Measurements from ENCODE around the gene FCSK.

DNA sequence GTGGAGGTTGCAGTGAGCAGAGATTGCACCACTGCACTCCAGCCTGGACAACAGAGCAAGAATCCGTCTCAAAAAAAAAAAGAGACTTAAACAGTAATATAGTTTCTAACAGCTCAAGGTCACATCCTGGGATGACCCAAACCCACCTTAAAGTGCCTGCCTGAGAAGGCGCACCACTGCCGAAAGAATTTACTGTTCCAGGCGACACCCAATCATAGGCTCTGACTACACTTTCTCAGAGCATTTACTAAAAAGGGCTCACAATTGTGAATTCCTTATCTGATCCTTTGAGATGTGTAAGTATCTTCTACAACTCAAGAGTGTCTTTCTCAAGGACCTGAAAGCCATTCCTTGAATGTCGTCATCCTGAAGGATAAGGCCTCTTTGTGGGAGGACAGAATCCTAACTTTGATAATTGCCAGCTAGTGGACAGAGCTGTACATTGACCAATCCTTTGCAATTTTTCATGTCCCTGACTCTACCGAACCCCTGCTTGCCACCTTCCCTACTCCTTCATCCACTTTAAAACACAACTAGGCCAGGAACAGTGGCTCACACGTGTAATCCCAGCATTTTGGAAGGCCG is 12.9 kb upstream of the FCSK start:
- TF ChIP-seq, protein P1, sequence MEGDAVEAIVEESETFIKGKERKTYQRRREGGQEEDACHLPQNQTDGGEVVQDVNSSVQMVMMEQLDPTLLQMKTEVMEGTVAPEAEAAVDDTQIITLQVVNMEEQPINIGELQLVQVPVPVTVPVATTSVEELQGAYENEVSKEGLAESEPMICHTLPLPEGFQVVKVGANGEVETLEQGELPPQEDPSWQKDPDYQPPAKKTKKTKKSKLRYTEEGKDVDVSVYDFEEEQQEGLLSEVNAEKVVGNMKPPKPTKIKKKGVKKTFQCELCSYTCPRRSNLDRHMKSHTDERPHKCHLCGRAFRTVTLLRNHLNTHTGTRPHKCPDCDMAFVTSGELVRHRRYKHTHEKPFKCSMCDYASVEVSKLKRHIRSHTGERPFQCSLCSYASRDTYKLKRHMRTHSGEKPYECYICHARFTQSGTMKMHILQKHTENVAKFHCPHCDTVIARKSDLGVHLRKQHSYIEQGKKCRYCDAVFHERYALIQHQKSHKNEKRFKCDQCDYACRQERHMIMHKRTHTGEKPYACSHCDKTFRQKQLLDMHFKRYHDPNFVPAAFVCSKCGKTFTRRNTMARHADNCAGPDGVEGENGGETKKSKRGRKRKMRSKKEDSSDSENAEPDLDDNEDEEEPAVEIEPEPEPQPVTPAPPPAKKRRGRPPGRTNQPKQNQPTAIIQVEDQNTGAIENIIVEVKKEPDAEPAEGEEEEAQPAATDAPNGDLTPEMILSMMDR (IDR thresholded peaks at IDR 0.05 in 4 of 5, conservative IDR thresholded peaks at IDR 0.05 in 1 of 5): no peak
- TF ChIP-seq POLR2A (IDR thresholded peaks at IDR 0.05): no peak
